K562 (cell line): ENCODE results near the gene C16orf74. TPM values are rescaled to one million over a fixed set of nuclear protein-coding genes. Genes with fewer than 3 reads are reported as not detected.
A peak's percentile ranks its signal among the peaks of the same experiment; 100 is the strongest.

Experiments
- BCOR ChIP-seq: fragments of 450-650 bp; IDR thresholded peaks from 2 replicates; pipeline ENCODE4 v1.6.1; 2016
- CBX2 ChIP-seq: fragments of 200-600 bp; sonication (generic); IDR thresholded peaks from one replicate; pipeline ENCODE4 v1.6.1; 2012; ENCODE audit warnings: mild to moderate bottlenecking, low read length, inconsistent platforms; ENCODE audit not compliant: insufficient read depth, poor library complexity, severe bottlenecking
- CHD1 ChIP-seq: fragments of 200-600 bp; sonication (generic); IDR thresholded peaks from one replicate; pipeline ENCODE4 v1.6.1; 2012; ENCODE audit warnings: mild to moderate bottlenecking, moderate library complexity, low read length, inconsistent platforms
- GTF2A2 ChIP-seq: IDR thresholded peaks from 2 replicates; pipeline ENCODE4 v1.6.1; 2016; ENCODE audit warnings: mild to moderate bottlenecking, missing genetic modification characterization, missing compliant biosample characterization
- HEY1 ChIP-seq: fragments of 250-450 bp; sonication (Bioruptor Pico); IDR thresholded peaks from 2 replicates; pipeline ENCODE4 v1.5.0; 2020; ENCODE audit warnings: mild to moderate bottlenecking, moderate library complexity, borderline replicate concordance
- HMGXB4 ChIP-seq: sonication (generic); formaldehyde crosslinking; IDR thresholded peaks from 2 replicates; pipeline ENCODE4 v1.8.1; 2023; ENCODE audit warnings: mild to moderate bottlenecking, missing genetic modification reagents
- HNRNPK ChIP-seq: fragments of 200-400 bp; formaldehyde crosslinking; IDR thresholded peaks from one replicate; pipeline ENCODE4 v1.6.1; 2018; ENCODE audit warnings: mild to moderate bottlenecking, low read depth, low read length; ENCODE audit not compliant: poor library complexity, severe bottlenecking
- LEF1 ChIP-seq: fragments of 450-650 bp; IDR thresholded peaks from 2 replicates; pipeline ENCODE4 v1.6.1; 2016; ENCODE audit warnings: mild to moderate bottlenecking
- NCOA4 ChIP-seq: fragments of 450-650 bp; IDR thresholded peaks from 2 replicates; pipeline ENCODE4 v1.6.1; 2018; ENCODE audit warnings: mild to moderate bottlenecking; ENCODE audit not compliant: partially characterized antibody
- PHF21A ChIP-seq: fragments of 450-650 bp; IDR thresholded peaks from 2 replicates; pipeline ENCODE4 v1.6.1; 2017; ENCODE audit warnings: low read depth, borderline replicate concordance
- RBBP5 ChIP-seq: fragments of 200-600 bp; sonication (generic); IDR thresholded peaks from 2 replicates; pipeline ENCODE4 v1.6.1; 2012; ENCODE audit warnings: borderline replicate concordance, mild to moderate bottlenecking, low read length, control low read depth, inconsistent platforms; ENCODE audit not compliant: insufficient read depth, poor library complexity, severe bottlenecking
- SAFB ChIP-seq: fragments of 200-400 bp; formaldehyde crosslinking; IDR thresholded peaks from 2 replicates; pipeline ENCODE4 v1.6.1; 2017; ENCODE audit warnings: low read depth, low read length, borderline replicate concordance
- SMARCA4 ChIP-seq: fragments of 450-650 bp; IDR thresholded peaks from 2 replicates; pipeline ENCODE4 v1.6.1; 2016
- SNIP1 ChIP-seq: fragments of 450-650 bp; IDR thresholded peaks from 2 replicates; pipeline ENCODE4 v1.7.1; 2017; ENCODE audit warnings: low read depth, mild to moderate bottlenecking
- SPI1 ChIP-seq: IDR thresholded peaks from 2 replicates; pipeline ENCODE4 v1.6.1; 2011; ENCODE audit warnings: low read depth, low read length, control low read depth, borderline replicate concordance
- SREBF2 ChIP-seq: sonication (generic); formaldehyde crosslinking; IDR thresholded peaks from 2 replicates; pipeline ENCODE4 v1.4.0; 2020; ENCODE audit warnings: mild to moderate bottlenecking, missing genetic modification reagents
- TEAD4 ChIP-seq, 2 experiments: sonication (generic) in 1 of 2; formaldehyde crosslinking in 1 of 2; IDR thresholded peaks; 2 replicates each; pipeline versions ENCODE4 v1.6.1 to v1.8.0; 2012 to 2022; ENCODE audit warnings: borderline replicate concordance in 1 of 2, inconsistent platforms in 1 of 2, low read length in 1 of 2, mild to moderate bottlenecking in 1 of 2, missing genetic modification reagents in 1 of 2
- TGIF2 ChIP-seq: sonication (generic); formaldehyde crosslinking; IDR thresholded peaks from 2 replicates; pipeline ENCODE4 v1.8.1; 2022; ENCODE audit warnings: mild to moderate bottlenecking, missing genetic modification reagents, moderate library complexity
- TRIM25 ChIP-seq: fragments of 450-650 bp; IDR thresholded peaks from 2 replicates; pipeline ENCODE4 v1.7.0; 2016; ENCODE audit warnings: borderline replicate concordance
- ZNF232 ChIP-seq: sonication (generic); formaldehyde crosslinking; IDR thresholded peaks from 2 replicates; pipeline ENCODE4 v1.8.0; 2022; ENCODE audit warnings: mild to moderate bottlenecking, missing genetic modification reagents
- ZNF354B ChIP-seq: fragments of 250-450 bp; sonication (Bioruptor Pico); IDR thresholded peaks from 2 replicates; pipeline ENCODE4 v1.4.0; 2020
- polyA plus RNA-seq, 8 experiments: library from polyadenylated mRNA; depleted of rRNA in 4 of 8; stranded (reverse) in 5 of 8; unstranded in 3 of 8; fragments of >200 nt; fragmentation: Nextera tagmentation in 2 of 8; fragmentation: Illumina TruSeq in 1 of 8; extraction: Ambion mirVana in 2 of 8; extraction: Trizol in 1 of 8; gene quantifications; 2 replicates each; pipeline versions ENCODE4 v1.2.1 to v1.2.3, GENCODE V29; 2011 to 2014; ENCODE audit warnings: inconsistent platforms in 1 of 8, missing spikeins in 1 of 8
- total RNA-seq, 7 experiments: library from RNA; depleted of rRNA in 6 of 7; stranded (reverse); fragments of >200 nt in 6 of 7; fragmentation: Illumina TruSeq in 2 of 7; extraction: Trizol in 2 of 7; gene quantifications; 2 replicates each; pipeline versions ENCODE4 v1.2.1 to v1.2.3, GENCODE V29; 2011 to 2021; ENCODE audit warnings: low replicate concordance in 1 of 7
- TF ChIP-seq, protein P1 (sequence below): sonication (generic); formaldehyde crosslinking; IDR thresholded peaks from 2 replicates; pipeline ENCODE4 v1.8.1; 2022; ENCODE audit warnings: missing genetic modification reagents

C16orf74 gene
- total and polyA plus RNA-seq, 9 of the 15 experiments (the other 6 are each of a cell fraction or from before 2014, with no cell fraction given): not detected

- TF ChIP-seq PHF21A (no peak), ZNF232 (CRISPR knock-in tag) (no peak), HMGXB4 (no peak), TGIF2 (CRISPR knock-in tag) (no peak), SAFB (peak; percentile 45), SREBF2 (no peak), TEAD4 (IDR thresholded peaks at IDR 0.05; ENCODE audit: low read length) (no peak), TEAD4 (CRISPR knock-in tag; IDR thresholded peaks at IDR 0.05; ENCODE audit: borderline replicate concordance) (no peak), CHD1 (no peak), ZNF354B (CRISPR knock-in tag) (no peak), LEF1 (no peak), HEY1 (CRISPR knock-in tag) (no peak), TRIM25 (no peak), SMARCA4 (no peak), SPI1 (0 out of 2 replicates have a peak, but pooled peaks have one; percentile 13), GTF2A2 (no peak), RBBP5 (peak; percentile 88), CBX2 (no peak), NCOA4 (no peak), BCOR (no peak), SNIP1 (no peak), HNRNPK (no peak)
- TF ChIP-seq, protein P1, sequence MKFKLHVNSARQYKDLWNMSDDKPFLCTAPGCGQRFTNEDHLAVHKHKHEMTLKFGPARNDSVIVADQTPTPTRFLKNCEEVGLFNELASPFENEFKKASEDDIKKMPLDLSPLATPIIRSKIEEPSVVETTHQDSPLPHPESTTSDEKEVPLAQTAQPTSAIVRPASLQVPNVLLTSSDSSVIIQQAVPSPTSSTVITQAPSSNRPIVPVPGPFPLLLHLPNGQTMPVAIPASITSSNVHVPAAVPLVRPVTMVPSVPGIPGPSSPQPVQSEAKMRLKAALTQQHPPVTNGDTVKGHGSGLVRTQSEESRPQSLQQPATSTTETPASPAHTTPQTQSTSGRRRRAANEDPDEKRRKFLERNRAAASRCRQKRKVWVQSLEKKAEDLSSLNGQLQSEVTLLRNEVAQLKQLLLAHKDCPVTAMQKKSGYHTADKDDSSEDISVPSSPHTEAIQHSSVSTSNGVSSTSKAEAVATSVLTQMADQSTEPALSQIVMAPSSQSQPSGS (CRISPR knock-in tag): peak; percentile 37; the same call in 1 of the 2 replicates
Observed at GRCh38 chr16:85798901-85799496, 48.1 kb upstream of the C16orf74 start (continued).
